Kidney glomerular epithelial cell (primary cell): ENCODE results near the gene PKIG.
"Not testable (repeated sequence)": the region's sequence is repeated elsewhere in the genome, so short reads cannot be mapped to it uniquely, and the experiment has no call there.

Experiments
- DNase-seq: peaks from one replicate; lab custom pipeline; 2025; lab: John Stamatoyannopoulos, UW

Gene PKIG

DNA sequence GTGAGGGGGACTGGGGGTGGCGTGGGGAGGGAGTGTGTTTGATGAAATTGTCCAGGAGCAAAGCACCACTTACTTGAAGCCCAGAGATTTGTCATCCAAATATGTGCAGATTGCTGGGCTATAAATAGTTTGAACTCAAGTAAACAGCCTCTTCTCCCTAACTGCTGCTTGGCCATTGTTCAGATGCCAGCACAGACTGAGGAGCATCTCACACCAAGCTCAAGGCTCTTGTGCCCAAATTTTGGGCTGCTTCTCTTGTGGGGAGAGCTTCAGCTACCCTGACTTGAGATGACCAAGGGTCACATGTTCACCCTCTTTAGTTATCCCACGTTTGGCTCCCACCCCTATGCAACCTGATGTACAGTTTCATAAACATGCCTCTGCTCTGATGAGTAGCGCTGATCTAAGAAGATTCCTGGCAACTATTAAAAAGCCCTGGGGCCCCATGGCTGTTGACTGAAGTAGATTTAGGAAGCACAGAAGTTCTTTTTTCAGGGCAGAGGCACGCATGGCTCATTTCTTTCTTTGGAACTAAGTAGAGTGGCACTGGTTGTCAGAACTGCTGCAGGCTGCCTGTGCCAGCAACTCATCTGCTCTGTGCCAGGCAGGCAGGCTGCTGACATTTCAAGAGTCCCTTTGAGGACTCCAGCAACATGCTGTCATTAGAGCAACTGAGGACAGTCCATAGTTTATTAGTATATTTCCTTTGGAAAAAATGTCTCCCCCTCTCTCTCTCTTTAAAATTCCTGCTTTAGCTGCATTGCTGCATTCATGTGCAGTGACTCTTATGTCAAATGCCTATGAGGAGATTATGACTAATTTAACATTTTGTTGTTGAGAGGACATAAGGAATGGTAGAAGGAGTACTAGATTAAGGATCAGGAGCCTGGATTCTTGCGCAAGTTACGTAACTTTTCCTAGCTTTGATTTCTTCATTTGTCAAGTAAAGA lies 9.6 kb upstream of the PKIG start:
- peak; percentile 57 for DNase-seq

DNA sequence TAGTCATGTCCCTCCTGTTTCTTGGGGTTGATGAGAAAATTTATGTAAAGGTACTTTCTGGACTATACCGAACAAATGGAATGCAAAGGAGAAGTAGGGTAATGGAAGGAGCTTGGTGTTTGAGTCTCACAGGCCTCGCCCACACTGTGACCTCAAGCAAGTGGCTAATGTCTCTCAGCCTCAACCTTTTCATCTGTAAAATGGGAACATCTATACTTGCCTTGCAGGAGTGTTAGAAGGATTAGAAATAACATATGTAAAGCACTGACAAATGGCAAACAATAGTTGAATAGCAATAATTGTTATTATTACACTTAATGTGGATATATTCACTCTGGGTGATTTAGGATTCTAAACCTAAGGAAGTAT lies 8.9 kb upstream of the PKIG start:
- no peak for DNase-seq

DNA sequence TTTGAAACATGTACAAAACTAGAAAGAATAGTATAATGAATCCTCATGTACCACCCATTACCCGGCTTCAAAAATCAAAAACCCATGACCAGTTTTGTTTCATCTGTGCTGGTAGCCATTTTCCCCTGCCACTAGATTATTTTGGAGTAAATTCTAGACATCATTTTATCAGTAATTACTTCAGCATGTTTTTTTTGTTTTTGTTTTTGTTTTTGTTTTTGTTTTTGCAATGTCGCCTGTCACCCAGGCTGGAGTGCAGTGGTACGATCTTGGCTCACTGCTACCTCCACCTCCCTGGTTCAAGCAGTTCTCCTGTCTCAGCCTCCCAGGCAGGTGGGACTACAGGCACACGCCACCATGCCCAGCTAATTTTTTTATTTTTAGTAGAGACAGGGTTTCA lies 8.0 kb upstream of the PKIG start:
- DNase-seq, result no peak

DNA sequence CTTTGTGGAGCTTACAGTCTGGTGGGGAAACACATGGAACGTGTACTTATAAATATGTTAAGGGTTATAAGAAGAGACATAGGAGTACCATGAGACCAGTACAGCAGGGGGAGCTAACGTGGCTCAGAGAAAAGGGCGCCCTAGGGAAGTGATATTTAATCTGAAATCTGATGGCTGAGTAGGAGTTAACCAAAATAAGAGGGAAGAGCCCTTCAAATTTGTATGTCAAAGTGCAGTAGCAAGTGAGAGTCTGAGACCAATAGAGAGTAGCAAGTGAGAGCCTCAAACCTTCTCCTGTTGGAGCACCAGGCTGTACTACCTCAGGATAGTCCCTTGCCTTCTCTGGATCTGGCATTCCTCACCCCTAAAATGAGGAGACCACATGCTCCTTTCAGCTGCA lies 6.1 kb upstream of the PKIG start:
- DNase-seq, result no peak

DNA sequence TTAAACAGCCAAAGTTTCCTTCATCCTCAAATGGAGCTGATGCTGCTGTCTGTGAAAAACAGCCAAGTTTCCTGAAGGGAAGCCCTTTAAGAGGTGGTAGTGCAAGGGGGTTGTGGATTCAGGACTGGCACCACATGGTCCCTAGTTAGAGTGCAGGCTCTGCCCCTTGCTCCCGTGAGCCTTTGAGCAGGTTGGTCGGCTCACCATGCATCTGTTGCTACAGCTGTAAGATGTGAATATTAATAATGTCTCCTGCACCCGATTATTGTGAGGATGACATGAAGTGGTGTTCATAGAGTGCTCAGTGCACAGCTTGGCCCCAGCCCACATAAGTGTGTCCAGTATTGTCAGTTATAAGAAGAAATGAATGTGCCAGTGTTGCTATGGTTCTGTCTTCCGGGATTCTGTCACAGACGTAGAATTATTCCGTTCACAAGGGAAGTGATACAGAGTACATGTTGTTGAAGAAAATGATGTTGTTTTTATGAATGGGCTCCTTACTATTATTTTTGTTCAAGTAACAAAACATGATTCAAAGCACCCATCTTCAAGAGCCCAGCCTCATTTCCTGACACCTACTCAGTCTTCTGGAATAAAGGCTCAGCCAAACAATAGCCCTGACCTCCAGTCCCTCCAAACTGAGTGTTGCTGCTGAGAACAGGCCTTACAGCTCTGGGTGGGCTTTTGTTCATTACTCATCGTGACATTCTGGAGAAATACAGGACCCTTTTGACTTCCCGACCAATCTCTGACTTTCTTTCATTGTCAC lies 2.9 kb upstream of the PKIG start:
- DNase-seq, result no peak

DNA sequence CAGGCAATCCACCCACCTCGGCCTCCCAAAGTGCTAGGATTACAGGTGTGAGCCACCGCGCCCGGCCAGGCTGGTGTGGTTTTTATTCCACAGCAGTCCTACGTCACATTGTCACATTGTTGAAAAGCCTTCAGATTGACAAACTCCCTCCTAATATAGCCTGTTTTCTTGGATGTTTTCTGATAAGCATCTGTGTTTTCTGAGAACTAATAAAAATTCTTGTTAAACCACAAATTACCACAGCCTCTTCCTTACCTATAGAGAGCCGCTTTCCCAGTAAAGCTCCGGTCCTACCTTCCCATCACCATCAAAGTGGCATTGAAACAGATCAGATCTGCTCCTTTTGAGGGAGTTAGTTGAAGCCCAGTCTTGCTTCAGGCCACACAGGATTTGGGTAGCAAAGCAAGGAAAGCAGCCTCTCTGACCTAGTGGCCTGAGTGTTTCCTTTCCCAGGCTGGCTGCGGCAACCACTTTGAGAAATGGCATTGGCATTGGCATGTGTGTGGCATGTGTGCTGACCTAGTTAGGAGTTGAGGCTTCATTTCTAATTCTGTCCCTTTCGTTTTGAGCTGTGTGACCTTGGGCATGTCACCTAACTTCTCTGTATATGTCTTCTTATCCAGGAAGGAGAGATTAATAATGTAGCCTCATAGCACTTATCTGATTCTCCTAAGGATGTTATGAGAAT lies 1.7 kb upstream of the PKIG start:
- DNase-seq, result no peak

DNA sequence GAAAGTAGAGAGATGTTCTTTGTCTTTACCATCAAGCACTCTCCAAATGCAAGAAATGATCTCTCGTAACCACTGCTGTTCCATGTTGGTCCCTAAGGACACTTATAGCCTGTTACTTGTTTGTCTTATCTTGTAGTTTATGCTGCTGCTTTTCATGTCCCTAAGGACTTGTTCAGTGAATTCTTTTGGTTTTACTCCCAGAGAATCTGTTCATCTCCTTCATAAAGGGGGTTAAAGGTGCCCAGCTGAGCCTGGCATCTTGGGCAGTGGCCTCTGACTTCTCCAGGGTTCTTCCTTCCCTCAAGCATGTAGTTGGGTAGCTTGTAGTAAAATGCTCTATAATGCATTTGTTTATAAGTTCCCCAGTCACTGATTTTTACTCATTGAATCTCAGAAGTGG lies 864 bp upstream of the PKIG start:
- DNase-seq, result no peak

DNA sequence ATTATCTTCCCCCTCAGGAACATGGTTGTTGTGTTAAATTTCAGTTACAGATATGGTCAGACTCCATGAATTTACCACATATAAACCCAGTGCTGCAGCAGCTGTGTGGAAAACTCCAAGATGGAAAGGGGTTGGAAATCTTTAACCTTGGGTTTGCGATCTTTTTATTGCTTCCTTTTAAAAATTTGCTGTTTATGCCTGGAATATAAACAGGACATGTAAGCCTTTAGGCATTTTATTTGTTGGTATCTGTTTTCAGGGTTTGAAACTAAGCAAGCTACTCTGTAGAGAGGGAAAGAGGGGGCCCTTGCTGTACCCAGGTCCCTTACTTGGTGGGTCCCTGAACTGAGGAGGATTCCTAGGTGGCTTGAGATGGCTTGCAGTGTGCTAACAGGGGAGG lies 778 bp downstream of the PKIG start:
- DNase-seq, result no peak

DNA sequence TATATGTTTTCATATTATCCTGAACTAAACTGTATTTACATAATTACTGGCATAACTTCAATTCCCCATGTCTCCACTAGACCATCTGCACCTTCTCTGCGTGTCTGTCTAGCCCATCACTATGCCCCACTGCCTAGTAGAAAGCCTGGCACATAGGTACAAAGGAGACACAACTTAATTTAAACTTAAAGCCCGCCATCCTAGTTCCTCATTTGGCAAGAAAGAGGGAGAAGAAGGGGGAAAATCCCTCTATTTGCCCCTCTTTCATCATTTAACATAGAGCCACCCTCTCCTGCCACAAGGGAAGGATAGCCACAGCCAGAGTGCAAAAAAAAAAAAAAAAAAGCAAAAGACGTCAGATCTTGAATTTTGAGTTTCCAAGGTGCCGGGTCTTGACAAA lies 1.8 kb downstream of the PKIG start:
- no peak for DNase-seq

DNA sequence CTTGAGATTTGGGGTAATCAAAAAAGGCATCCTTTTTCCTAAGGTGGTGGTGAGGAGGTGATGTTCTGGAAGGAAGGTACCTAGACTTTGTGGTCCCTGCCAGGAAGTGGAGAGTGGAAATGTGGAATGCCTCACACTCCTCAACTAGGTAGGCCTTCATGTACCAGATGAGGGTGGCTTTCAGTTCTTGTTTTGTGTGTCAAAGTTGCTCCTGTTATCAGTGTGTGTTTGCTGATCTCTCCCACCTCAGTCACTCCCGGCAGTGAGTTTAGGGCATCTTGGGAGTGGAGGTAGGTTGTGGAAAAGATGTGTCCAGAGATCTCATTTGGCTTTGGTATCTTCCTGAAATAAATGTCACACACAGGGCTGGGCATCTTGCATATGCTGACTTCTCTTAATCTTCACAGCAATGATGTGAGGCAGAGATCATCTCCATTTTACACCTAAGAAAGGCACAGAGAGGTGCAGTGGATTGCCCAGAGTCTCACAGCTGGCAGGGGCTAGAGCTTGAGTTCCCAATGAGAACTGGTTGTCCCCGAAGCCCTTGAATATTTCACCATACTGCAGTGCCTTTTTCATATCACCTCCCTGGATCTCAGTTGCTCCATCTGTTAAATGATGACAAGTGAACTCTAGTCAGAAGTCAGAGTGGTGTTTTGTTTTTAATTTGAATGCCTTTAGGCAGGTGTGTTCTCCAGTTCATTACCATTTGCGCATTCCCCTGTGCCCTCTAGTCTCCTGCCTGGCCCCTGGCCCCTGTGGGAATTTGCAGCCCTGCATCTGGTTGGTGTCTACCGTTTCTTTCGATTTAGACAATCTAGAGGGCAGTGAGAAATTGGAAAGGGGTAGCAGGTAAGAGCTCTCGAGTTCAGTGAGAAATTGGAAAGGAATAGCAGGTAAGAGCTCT lies 2.9 kb downstream of the PKIG start:
- DNase-seq, result no peak

DNA sequence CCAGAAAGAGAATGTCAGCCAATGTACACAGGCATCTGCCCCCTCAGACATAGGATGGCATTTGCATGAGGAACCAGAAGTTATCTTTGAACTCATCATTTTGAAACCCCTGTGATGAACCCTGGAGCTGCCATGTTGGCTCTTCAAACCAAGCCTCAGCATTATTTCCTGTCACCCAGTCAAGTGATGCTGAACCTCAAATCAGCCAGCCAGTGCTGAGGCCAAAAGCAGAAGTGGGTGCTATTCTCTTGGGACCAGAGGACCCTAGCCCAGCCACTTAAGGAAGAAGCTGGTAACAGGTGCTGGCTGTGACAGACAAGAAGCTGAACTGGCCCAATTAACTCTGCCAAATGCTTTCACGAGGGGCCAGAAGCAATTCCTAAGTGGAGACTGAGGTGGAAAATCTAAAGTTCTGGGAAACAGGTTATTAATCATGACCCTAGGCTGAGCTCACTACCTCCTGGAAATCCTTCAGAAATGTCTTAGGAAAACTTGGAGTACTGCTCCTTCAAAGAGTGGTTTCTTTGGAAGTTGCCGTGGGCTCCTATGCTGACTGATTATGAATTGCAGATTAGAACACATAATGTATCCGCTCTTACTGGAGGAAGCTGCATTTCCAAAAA lies 4.0 kb downstream of the PKIG start:
- DNase-seq, result no peak

DNA sequence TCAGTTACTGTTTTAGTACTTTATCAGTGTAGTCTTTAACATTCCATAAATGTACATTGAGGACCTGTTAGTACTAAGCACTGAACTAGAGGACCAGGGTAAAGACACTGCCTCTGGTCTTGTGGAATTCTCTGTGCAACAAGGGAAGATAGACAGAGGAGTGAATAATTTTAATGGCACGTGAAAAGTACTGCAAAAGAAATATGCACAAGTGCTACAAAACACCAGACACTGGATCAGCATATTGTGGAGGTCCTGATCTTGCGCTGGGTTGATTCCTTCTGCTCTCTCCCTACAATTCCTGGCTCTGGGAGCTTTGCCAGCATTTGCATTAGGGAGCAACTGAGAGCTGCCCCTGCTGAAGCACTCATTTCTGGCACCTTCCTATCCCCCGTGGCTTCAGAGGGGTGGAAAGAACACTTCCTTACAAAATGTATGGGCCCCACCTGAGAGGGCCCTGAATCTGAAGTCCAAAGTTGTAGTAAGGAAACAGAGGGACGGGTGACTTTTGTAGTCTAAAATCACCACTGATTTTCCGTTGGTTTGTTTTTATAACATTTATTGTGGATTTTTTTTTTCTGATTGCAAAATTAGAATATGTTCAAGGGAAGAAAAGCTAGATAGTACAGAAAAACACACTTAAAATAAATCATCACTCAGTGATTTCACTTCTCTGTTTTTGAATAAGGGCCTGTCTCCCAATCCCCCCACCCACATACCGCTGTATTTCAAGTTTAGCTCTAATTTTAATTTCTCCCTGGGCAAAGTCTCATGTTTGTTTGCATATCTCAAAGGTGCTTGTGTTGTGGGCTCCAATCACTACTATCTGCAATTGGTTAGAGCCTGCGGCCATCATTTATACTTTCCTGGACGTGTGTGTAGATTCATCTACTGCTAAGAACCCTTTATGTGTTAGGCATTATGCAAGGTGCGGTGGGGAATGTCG lies 4.9 kb downstream of the PKIG start:
- no peak for DNase-seq

DNA sequence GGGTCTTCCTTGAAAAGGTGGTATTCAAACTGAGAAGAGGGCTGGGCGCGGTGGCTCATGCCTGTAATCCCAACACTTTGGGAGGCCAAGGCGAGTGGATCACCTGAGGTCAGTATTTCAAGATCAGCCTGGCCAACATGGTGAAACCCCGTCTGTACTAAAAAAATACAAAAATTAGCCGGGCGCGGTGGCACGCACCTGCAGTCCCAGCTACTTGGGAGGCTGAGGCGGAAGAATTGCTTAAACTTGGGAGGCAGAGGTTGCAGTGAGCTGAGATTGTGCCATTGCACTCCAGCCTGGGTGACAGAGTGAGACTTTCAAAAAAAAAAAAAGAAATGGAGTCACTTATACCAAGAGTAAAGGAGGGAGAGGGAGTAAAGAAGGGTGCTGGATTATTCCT lies 5.9 kb downstream of the PKIG start:
- DNase-seq, result not testable (repeated sequence)

DNA sequence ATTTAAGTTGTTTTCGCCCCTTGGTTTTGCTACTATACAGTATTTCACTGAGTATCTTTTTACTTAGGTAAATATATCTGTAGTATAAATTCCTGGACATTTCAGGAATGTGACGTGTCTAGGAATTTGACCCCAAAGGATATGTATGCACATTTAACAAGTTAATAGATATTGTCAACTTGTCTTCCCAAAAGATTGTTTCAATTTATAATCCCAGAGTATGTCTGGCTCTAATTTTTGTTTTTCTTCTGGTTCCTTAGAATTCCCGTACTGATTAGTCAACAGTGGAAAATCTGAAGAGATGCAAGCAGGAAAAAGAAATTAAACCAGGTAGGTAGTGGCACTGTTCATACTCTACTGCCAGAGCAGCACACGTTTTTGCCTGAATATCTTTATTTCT lies 7.2 kb downstream of the PKIG start:
- DNase-seq, result no peak

DNA sequence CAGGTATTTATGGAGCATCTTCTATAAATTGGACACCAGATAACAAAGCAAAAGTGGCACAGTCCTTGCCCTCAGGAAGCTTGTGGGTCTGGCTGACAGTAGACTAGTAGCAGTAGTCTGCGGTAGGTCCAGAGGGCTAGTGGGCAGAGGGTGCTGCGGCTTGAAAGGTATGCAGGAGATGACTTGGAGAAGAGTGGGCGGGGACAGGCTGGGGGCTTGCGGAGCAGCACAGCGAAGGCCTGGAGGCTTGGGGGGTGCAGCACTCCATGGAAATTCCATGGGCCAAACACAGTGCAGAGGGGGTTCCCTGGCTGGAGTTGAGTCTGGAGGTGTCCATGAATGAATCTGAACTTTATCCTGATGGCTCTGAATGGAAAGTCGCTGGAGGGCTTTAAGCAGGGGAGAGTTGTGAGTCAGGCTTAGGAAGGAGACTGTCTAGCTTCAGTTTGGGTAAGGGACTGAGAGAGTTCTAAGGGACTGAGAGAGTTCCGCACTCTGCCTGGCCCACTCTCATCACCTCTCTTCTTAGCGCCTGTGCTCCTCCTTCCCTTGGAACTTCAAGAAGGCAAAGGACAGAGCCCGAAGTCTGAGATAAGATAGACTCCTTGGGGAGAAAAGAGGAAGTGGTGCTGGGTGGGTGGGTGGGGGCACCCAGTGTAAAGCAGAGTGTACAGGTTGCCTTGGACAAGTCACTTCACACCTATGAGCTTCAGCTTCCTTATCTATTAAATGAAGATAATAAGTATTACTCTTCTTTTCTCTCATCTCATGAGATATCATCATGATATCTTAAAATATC lies 8.8 kb downstream of the PKIG start:
- no peak for DNase-seq

DNA sequence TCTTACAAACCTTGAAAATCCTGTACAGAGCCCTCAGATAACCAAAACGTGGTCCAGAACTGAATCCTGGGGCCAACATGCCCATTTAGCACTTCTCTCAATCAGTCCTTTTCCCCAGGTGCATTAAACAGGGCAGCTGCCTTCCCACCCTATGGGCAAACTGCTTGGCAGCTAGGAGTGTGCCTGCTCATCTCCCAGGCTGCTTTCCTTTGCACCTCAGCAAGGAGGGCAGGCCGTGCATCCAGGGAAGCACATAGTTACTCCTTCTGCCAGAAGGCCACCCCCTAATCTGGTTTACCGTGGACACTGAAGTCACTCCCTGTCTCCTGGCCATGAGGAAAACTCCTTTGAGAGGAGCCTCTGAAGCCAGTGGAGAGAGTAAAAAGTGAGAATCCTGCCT lies 10.0 kb downstream of the PKIG start:
- DNase-seq, result no peak

DNA sequence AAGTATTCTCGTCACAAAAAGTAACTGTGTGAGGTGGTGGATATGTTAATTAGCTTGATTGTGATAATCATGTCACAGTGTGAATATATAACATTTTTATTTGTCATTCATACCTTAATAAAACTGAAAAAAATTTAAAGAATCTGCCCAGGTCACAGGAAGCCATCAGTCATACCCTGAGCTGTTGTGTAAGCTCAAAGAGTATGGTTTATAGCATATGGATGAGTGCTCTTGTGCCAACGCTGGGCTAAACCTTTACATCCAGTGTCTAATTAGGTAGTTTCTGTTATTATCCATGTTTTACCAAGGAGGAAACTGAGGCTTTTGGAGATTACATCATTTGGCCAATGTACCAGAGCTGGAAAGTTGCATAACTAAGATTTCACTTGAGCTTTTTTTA lies 11.4 kb downstream of the PKIG start:
- no peak for DNase-seq

DNA sequence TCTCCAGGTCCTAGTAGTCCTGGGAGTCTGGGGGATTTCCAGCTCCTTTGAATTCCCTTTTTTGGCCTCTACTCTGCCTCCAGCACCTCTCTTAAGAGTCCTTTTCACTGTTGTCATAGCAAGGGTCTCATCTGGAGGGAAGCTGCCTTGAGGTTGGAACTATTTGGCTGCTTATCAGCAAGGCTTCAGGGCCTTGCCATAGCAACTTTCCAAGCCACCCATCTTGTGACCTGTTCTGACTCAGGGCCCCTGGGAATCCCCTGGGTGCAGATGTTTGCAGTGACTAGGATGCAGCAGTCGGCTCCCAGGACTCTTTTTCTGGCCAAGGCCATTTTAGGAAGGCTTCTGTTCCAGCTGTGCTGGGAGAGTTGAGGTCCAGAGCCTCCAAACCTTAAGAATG lies 12.4 kb downstream of the PKIG start:
- DNase-seq, result peak; percentile 12

DNA sequence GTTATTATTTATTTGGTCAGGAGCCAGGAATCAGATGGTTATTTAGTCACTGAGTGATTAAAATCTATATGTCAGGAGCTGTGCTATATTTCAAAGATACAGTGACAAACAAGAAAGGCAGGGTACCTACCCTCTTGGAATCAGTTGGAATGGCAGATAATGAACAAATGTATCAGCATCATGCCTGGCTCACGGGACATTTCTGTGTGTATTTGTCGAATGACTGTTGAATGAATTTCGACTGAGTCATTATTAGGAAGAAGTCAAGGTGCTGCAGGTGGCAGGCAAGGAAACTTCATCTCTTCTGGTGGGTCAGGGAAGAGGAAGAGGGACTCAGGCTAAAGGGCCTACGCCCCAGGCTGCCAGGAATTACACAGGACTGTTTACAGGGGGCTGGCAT lies 13.6 kb downstream of the PKIG start:
- no peak for DNase-seq
